ENCODE results near the gene KCNMA1.
"Not testable (repeated sequence)": the region's sequence is repeated elsewhere in the genome, so short reads cannot be mapped to it uniquely, and the experiment has no call there.

KCNMA1 gene

DNA sequence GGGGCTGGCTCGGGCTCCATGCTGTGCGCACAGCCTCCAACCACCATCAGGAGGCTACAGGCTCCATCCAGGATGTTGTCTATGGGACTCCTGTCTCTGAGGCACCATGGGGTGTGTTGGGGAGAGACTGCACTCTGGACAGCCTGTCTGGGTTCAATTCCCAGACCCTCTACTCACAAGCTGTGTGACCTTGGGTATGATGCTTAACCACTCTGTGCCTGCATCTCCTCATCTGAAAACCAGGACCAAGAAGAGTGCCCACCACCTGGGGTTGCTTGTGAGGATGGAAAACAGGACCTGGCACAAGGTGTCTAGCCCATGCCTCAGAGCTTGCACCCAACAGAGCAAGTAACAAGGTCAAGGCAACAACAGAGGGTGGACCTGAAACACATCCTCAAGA, 109.8 kb downstream of the KCNMA1 start:
- DNase-seq = no peak

DNA sequence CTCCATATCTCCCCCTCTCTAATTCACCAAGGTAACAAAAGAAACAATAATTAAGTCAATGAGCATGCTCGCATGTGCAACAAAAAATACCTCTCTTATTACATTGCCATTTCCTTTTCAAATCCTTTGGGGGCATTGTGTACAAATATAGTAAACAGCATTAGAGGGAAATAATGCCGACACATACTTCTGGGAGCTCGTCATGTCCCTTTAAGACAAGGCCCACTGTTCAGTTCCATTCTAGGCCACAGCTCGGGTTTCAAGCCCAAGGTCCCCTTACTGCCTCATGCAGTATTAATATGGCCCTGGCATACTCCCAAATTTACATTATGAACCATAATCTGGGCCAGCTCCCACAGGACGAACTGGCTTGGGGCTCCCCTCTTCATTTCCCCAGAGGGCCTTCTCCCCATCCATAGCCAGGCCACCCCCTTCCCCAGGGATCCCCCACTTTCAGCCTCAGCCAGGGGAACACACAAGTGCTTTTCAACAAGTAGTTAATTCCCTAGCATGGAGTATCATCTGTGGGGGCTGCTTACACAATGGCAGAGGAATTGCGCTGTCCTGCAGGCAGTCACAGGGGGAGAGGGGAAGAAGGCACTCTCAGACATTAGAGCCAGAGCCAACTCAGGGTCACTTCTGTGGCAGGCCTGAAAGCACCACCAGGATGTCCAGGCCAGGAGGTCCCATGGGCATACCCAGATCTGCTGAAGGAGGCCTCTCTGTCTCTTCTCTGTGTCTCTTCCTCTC, 110.6 kb downstream of the KCNMA1 start:
- no peak for DNase-seq

DNA sequence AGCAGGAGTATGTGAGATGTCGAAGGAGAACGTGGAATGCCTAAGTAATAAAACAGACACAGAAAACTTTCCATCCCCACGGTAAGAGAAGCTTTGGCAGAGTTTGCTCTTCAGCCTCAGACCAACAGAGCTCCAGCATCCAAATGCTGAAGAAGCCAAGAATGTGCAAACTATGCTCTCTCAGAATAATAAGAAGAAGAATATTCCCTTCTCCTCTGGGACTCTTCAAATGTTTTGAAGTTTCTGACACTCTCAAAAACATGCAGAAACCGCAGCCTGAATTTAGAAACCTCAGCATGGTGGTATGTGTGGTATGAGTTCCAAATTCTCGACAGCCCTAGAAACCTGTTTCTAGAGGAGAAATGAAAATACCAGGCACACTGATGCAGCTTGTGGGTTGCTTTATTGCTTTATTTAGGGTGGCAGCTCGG, 113.3 kb downstream of the KCNMA1 start:
- DNase-seq = no peak

DNA sequence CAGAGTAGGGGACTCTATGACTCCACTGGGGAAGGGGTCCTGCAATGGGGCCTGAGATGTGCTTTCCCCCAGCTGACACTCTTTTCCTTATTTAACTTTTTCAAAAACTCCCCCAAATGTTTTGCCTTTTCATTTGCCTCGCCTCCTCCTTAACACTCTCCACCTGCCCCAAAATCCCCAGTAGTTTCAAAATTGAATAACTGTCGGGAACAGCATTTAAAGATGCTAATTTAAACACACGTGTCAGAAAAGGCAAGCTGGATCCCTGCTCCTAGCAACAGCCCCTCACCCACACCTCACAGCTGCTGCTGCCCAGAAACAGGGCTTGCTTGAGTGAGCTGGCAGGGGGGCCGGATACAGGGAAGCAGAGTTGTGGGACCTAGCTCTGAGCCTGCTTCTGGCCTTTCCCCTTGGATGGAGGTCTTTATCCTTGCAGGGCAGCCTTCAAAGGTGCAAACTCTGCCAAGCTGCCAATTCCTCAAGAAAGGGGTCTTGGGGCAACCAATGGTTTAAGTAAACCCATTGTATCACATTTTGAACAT, 115.3 kb downstream of the KCNMA1 start:
- no peak for DNase-seq

DNA sequence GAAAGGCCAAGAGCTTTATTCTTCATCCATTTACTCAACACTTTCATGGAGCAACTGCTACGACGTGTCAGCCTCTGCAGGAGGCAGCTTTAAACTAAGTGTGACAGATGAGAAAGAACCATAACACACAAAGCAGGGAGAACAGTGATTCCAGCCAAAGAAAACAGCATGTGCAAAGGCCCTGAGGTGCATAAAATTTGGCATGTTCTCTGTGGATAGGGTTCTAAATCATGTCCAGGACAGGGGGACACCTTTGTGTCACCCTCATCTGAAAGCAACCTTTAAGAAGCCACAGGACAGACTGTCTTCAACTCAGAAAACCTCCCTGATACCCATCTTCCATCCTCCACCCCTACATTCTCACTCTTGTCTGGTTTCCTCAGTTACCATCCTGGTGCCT, 116.6 kb downstream of the KCNMA1 start:
- DNase-seq = no peak

DNA sequence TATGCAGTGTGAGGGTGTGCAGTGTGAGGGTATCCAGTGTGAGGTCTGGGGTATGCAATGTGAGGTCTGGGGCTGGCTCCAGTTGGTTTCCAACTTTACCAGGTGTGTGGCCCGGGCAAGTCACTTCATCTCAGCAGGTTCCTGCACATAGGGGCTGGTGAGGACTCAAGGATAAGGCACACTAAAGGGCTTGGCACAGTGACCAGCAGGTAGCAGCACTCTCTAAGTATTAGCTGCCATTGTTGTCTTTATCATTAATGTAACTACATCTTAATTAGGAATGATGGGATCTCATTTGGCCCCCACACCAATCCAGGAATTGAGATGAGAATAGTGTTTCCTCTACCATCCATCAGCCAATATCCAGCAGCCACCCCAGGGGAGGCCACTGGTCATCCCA, 117.3 kb downstream of the KCNMA1 start:
- no peak for DNase-seq

DNA sequence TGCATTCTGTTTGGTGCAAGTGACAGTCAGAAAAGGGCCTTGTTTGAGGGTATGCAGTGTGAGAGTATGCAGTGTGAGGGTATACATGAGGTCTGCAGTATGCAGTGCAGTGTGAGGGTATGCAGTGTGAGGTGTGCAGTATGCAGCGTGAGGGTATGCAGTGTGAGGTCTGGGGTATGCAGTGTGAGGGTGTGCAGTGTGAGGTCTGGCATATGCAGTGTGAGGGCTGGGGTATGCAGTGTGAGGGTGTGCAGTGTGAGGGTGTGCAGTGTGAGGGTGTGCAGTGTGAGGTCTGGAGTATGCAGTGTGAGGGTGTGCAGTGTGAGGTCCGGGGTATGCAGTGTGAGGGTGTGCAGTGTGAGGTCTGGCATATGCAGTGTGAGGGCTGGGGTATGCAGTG, 117.8 kb downstream of the KCNMA1 start:
- DNase-seq = not testable (repeated sequence)

DNA sequence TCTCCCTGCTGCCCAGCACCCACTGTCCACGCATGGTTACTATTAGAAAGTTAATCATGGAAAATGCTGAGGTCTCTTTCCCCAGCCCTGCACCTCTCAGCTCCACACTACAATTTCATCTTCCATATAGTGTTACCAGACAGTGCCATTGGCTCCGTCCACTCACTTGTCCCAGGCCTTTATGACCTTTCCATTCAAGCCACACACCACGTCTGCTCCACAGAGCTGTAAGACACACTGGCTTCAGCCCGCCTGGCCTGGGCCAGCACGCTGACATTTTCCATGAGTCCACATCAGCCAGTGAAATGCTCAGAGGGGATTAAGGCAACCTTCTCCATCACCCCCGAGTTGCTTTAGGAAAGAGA, 118.7 kb downstream of the KCNMA1 start:
- DNase-seq = no peak

DNA sequence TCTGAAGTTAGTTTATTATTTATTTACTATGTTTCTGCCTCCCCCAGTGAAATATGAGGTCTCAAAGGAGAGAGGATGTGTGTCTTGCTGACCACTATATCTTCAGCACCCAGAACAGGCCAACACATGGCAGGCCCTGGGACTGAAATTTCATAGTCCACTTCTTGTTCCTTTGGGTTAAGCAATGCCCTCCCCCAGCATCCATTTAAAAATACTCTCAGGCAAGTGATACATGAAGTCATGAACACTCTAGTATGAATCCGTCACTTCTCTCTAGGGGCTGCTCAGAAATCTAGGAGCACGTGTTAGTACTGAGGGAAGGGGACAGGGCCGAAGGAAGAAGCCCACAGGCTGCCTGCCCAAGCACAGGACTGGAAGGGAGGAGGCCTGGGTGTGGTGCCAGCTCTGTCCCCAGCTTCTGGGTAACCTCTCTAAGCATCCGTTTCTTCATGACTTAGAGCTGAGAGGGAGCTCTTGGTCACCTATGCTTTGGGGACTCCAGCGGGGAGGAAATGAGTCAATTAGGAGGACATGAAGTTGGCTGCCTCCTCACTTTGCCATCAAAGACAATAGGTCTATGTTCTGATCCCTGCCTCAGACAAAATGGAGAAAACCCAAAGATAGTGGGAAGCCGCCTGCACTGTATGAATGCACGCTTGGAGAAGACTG, 119.2 kb downstream of the KCNMA1 start:
- DNase-seq = no peak

DNA sequence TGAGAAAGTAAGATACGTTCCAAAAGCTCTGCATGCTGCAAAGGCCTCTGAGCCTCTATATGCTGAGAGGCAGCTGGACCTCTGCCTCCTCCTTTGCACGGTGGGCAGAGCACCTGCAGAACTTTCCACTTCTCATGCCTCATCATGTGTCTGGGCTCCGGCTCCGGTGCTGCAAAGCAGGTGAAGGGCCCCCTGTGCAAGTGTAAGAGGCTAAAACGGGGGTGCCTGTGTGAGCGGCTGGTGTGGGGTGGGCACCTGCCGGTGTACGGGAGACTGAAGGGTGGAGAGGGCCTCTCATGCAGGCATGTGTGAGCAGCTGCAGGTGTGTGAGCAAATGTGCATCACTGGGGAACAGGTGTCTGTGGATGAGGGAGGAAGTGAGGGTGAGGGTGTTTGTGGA, 121.0 kb downstream of the KCNMA1 start:
- DNase-seq = no peak

DNA sequence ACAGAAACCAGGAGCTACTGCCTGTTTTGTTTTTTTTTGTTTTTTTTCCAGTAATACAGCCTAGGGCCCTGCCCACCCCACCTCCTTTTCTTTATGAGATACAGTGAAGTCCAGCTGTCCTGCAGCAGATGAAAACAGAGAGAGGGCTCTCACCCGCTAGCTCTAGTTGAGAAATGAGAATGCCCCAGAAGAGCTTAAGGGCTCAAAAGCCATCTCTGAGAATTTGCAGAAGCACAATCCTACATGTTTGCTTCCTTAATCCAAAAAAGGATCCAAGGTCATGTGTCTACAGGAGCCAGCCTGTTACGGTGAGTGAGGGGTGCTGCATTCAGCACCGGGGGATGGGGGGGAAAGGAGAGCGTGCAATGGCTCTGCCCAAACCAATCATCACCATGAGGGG, 122.7 kb downstream of the KCNMA1 start:
- DNase-seq = no peak

DNA sequence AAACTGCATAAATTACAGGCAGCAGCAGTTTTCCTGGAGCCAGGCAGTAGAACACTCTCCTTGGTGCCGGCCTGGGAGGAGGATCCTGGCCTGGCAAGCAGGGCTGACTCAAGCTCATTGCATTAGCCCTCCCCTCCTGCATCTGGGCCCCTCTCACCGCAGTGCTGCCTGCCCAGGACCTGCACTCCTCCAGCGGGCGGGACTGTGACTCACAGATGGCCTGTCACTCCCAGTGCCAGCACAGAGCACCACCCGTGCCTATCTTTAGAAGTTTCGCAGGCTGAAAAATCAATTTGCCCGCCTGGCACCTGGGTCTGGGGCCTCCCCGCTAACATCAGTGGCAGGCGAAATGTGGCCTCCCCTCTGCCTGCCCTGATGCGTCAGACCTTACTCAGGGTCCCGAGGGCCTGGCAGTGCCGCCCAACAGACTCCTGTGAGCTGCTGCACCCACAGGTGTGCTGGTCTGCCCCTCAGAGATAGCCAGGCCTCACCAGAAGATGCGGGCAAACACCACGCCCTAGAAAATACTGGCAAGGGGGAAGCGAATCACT, 123.8 kb downstream of the KCNMA1 start:
- no peak for DNase-seq

DNA sequence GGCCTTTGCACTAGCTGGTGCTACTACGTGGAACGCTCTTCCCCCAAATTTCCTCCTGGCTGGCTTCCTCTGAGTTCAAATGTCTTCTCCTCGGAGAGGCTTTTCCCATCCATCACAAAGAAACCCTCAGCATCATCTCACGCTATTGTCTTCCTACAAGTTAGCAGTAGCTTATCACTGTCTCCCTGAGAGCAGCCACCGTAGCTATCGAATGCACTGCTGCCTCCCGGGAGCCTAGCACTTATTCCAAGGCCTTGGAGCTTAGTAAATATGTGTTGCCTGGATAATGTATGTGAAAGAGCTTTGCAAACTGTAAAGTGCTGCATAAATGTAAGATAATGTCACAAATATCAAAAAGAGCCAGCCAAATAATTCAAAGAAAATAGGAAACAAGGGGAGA, 124.4 kb downstream of the KCNMA1 start:
- DNase-seq = no peak

DNA sequence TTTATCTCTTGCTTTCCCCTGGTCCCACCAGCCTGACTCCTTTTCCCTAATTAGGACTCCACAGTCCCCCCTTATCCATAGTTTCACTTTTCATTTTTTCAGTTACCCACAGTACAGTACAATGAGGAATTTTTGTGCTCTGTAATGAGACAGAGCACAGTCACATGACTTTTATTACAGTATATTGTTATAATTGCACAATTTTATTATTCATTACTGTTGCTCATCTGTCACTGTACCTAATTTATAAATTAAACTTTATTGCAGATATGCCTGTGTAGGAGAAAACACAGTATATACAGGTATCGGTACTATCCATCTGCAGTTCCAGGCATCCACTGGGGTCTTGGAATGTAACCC, 125.4 kb downstream of the KCNMA1 start:
- DNase-seq = no peak

DNA sequence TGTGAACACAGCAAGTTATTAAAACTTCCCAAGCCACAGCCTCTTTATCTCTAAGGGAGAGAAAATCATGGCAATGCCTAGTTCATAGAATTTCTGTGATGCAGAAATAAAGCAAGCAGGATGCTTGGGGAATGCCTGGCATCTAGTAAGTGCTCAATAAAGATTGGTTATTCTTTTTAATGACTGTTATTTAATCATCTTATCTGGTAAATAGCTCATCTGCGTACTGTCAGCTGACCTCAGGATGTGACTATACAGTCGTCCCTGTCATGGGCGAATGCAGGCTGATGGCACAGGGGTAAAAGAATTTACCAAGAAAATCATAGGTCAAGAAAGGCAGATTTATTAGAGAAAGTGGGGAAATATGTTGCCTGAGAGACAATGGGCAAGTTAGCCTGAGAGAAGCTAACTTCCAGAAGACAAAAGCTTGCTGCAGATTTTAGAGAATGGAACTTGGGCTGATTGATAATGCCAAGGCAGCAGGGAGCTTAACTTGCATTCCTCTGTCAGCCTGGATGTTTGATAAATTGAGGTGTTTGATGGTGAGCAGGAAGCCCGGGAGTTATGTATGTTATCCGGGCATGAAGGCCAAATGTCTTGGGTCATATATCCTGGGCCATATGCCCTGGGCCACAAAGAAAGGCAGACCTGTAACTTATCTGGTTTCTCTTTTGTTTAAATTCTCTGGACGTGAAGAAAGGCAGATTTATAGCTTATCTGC, 126.0 kb downstream of the KCNMA1 start:
- DNase-seq = no peak

DNA sequence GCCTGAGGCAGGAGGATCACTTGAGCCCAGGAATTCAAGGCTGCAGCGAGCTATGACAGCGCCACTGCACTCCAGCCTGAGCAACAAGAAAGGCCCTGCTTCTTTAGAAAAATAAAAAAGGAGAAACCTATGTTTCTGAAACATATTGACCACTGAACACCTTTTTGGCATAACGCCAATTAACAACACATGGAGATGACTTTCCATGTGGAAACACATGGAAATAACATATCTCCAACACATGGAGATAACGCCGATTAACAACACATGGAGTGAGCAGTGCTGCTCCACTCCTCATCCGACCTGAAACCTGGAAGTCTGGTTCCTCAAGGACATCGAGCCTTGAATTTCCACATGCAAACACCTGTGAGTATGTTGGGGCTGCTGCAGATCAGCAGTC, 126.9 kb downstream of the KCNMA1 start:
- DNase-seq = no peak

DNA sequence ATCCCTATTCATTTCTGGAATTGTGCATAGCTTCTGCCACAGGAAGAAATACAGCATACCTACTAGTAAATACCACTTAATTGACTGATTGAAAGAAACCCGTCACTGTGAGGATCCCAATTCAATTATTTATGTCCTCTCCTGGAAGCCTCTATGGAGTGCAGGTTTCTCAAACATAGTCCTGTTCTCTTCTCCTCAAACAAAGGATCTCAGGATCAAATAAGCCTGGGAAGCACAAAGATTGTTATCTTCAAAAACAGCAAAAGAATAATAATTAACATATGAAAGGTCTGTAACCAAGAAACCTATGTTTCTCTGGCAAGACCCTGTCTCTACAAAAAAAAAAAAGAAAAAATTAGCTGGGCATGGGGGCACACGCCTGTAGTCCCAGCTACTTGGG, 127.3 kb downstream of the KCNMA1 start:
- DNase-seq = no peak

DNA sequence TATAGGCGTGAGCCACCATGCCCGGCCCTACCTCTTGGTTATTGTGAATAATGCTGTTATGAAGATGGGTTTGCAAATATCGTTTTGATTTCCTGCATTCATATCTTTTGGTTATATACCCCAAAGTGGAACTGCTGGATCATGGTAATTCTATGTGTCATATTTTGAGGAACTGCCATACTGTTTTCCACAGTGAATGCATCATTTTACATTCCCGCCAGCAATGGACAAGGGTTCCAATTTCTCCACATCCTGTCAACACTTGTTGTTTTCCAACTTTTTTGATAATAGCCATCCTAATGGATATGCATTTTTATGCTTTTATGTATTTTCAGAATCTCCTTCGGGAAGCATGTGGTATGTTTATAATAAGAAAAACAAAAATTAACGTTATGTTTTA, 128.2 kb downstream of the KCNMA1 start:
- no peak for DNase-seq

DNA sequence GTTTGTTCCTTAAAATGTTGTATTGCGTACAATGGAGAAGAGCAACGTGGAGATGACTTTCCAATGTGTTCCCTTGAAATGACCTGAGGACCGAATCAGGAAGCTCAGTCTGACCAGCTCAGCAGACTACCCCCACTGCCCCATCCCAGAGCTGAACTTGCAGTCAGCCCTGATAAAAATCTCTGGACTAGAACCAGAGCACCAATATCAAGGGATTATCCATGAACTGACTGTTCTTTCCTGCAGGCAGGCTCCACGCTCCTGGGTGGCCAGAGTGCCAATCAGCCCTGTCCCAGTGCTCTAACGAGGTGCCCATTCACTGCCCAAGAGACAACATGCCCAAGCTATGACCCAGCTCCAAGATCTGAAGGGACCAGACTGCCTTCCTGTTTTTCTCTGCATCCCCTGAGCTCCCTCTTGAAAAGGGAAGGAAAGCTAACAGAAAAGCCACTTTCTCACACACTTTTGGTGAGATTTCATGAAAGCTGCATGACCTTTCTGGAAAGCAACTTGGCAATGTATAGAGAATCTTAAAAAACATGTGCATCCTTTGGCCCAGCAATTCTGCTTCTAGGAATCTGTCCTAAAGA, 130.2 kb downstream of the KCNMA1 start:
- no peak for DNase-seq

DNA sequence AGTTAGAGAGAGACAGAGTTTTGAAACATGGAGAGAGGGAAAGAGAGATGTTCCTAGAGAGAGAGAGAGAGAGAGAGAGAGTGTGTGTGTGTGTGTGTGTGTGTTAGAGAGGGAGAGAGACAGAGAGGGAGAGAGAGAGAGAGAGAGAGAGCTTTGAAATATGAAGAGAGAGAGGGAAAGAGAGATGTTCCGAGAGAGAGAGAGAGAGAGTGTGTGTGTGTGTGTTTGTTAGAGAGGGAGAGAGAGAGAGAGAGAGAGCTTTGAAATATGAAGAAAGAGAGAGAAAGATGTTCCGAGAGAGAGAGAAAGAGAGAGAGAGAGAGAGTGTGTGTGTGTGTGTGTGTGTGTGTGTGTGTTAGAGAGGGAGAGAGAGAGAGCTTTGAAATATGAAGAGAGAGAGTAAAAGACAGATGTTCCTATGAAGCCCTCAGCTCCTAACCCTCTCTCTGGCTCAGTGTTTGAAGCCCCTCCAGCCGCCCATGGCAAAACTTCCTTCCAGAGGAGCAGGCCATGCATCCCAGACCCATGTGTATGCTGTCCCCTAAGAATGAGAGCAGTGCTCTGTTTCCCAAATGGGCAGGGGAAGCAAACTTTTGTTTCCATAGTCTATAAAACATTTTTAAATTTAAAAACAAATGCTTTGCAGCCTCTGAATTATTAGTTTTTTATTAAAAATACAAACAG, 130.9 kb downstream of the KCNMA1 start:
- DNase-seq = no peak

DNA sequence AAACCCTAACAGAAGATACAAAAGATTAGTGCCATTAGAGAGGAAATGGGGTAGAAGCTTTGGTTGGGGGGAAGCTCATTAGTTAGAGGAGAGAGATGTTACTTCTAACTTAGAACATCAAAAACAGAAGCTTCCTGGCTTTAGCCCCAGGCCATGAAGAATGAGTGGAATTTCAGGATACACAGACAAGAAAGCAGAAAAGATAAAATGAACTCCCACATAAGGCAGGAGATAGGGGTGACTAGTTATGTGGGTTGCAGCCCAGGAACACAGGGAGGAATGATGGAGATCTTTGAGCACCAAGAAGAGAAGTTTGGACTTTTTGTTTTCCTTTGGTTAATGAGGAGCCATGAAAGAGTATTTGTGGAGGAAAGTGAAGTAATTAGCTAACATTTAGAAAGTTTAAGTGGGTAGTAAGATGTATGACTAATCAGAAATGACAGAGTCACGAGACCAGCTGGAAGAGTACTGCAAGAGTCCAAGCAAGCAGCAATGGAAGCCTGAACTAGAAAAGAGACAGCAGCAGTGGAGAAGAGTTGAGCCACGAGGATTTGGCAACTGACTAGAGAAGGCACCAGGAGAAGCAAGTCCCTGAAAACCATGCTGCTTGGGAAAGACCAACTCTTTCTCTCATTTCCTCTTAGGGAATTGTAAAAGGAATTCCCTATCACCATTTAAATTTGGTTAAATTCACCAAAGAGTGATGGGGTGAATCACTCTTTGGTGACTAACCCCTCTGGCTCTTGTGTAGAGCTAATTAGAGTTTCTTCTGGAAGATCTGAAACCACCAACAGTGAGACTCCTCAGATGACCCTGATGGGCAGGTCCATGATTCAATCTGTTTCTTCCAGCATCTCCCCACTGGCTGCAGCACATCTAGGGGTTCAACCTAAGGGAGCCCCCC, 131.9 kb downstream of the KCNMA1 start:
- no peak for DNase-seq

DNA sequence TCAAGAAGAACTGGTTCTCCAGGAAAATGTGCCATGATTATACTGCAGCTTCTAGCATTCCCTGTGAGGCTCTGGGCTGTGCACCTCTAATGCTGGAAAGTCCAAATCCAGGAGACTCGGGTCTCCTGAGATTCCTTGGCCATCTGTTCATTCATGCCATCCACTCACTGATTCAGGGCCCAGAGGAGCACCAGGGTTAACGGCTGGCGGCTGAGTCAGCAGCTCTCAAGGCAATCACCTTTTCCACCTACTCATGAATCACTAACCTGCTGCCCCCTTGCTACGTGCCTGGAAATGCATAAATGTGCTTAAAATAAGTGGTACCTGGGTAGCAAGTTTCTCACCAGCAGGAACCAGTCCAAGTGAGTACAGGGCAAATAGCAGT, 132.7 kb downstream of the KCNMA1 start:
- DNase-seq = no peak

Data from activated gamma-delta T cell treated with Interleukin-2 at 50 U/mL for 16 hours (primary cell).